Kasumi-1 (cell line): ENCODE results near the gene KL.

ENCODE experiments used
- DNase-seq, 2 experiments: peaks; one replicate each; lab custom pipeline; 2025; lab: John Stamatoyannopoulos, UW

KL gene

DNA sequence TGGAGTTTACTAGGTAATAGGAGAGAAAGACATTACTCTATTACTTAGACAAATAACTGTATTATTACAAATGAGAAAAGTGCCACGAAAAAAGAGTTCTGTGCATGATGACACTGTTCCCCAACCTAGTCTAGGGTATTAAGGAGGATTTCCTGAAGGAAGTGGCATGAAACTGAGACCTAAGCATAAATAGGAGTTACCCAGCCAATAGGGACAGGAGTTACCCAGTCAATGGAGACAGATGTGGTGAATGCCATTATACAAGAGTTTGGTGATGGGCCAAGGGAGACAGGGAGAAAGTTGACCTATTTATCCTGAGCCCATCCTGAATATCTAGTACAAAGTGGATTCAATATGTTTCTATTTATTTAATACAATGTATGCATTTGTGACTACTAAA is 65.4 kb downstream of the KL start:
- DNase-seq, result no peak

DNA sequence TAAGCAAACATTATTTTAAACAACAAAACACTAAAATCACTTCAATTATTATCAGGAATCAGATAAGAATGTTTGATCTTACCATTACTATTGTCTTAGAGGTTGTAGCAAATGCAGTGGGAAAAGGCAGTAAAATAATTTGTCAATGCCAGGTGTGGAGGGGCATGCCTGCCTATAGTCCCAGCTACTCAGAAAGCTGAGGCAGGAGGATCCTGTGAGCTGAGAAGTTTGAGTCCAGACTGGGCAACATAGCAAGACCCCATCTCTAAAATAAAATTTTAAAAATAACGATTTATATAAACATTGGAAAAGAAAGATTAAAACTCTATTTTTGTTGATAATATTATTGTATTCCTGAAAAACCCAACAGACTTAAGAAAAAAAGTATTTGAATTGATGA is 66.8 kb downstream of the KL start:
- DNase-seq, result no peak

DNA sequence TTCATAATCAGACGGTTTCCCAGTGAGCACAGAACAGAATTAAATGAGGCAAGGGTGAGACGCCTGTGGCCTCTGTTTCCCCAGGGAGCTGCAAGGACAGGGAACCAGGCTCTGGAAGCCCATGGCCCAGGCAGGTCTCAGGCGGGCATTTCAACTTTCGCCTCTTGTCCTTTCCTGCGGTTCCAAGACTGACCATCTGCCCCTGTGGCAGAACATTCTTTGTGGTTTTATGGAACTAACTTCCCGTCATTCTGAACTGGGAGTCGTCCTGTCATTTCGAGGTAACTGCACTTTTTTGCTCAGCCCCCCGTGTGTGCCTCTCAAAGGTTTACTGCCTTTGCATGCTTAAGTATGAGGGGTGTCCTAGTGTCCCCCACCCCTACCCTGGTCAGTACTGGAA is 70.9 kb downstream of the KL start:
- DNase-seq, result no peak

DNA sequence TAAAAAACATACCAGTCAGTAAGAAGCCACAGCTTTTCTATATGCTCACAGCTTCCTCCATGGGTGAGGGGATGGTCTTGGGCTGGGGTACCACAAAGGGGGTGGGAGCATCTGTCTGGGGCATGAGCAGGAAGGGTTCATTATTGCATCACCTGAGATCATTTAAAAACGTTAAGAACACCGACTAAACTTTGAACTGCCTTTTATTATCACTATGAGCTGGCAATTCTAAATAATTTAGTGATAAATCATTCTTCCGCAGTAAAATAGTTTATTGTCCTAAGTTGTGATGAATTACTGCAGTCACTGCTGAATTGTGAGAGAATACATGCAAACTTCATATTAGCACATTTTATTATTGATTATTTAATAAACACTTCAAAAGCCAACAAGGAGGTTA is 71.6 kb downstream of the KL start:
- no peak for DNase-seq

DNA sequence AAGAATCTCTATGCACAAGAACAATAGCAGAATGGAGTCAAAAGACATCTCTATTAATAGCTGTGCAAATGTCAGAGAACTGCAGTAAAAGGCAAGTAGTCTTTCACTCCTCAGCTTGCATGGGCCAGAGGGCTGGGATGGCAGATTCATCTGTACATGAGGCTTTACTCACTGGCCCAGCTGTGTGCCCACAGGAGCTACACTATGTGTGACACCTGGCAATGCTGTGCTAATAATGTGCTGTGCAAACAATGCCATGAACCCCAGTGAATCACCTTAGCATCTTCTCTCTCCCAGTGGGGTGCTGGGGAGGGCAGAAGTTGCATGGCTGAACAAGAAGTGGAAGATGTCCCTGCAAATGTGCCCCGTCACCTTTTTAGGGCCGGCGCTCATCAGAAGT is 73.1 kb downstream of the KL start:
- DNase-seq, result no peak

DNA sequence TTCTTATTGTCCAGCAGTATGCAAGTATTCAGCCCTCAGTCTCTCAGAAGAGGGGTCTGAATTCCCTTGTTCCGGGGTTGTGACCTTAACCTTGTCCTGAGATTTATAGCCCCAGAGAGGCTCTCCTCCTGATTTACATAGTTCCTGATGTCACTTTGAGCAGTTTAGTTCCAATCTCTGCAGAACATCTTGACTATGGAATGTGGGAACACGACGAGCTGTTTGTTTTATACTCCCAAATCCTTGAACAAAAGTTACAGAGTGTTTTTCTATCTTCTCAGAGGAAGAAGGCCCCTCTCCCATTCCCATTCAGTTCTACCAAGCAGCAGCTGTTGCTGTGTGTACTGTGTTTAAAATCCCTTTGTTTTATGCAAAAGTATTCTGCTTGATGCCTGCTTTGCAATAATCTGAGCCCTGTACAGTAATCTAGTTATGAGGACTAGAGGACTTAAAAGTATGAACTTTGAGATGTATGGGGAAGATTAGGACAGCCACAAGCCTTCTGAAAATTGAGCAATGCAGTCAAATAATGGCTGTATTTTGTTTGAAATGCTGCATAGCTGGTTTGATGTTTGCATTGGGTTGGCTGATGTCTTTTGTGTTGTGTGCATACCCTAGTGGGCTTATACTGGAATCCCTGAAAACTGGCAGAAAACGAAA is 74.7 kb downstream of the KL start:
- no peak for DNase-seq

DNA sequence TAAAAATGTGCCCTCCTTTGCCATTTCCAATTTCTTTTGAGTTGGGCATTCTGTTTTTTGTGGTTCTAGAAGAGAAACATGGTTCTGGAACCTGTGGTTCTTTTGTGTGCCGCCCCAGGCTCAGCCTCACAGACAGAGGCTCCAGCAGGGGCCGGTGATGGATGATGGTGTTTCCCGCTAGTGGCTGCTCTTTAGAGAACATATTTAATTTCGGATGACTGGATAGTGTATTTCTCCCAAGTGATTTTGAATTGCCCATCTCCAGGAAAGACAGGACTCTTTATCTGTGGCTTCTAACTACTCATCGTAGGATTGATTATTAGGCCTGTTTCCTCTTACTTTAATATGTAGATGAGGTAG is 75.2 kb downstream of the KL start:
- DNase-seq, result no peak

DNA sequence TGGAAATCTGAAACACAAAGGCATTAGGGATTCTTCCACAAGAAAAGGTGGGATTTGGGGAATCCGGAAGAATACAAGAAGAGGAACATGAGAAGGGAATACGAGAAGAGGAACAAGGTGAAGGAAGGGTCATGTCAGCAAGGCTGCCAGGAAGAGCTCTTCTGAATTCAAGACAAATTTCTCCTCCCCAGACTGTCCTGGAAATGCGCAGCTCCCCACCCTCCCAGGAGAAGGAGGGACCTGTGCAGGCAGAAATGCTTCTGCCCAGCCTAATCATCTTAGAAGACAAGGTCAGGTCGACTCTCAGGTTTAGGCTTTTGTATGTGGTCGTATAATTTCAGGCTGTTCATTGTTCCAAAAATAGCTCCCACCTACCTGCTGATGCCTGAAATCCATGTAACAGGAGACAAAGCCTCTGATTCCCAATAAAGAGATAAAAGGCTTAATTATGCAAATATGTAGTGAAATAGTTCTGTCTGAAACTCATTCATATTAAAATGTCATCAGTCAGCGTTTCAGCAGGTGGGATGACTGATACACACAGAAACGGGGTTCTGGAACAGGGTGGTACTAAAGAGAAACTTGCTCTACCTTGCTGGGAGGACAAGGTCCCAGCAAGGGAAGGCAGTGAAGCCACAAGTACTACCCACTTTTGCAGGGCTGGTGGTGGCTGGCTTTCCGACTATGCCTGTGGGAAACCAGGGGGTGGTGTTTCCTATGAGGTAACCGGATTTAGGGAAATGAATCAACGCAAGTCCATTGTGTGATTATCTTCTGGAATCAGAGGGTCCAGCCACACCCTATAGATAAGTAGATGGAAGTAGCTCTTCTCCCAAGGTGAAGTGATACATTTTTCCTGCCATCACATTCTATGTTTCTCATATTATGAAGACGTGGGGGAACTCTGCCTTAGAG is 76.1 kb downstream of the KL start:
- no peak for DNase-seq

DNA sequence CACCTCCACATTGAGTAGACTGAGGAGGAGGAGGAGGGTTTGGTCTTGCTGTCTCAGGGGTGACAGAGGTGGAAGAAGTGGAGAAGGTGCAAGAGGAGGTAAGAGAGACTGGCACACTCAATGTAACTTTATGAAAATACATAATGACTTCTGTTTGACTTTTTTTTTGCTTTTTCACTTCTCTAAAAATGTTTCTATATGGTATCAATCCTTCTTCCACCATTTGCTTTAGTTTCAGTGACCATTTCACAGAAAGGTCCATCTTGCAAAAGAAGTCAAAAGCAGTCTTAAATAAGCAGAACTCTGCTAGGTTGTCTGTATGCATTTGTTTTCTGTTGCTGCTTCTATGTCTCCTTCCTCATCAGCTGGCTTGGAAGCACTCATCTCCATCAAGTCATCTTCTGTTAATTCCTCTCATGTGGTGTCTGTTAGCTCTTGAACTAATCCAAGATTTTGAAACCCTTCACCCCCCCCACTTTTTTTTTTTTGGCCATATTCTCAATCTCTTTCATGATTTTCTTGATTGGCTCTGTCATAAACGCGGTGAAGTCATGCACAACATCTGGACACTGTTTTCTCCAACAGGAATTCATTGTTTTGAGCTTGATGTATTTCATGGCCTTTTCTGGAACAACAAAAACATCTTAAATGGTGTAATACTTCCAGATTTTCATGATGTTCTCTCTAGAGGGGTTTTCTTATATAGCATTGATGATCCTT is 80.8 kb downstream of the KL start:
- DNase-seq, result no peak

DNA sequence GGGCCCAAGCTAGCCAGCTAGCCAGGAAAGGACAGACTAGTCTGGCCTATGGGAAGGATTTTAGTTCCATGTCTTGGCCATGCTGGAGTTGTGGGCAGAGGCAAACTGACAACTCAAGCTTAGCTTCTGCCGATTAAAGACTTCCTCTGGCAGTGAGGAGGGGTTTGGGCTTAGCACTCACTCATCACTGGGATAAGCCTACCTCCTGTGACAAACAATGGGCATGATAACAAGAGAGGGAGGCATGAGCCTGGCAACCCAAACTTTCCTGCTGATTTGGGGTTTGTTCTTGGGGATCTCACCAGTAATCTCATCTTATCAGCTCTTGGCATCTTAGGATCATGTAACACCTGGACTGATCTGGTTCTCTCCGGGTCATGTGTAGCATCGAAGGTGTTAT is 83.6 kb downstream of the KL start:
- DNase-seq, result no peak

DNA sequence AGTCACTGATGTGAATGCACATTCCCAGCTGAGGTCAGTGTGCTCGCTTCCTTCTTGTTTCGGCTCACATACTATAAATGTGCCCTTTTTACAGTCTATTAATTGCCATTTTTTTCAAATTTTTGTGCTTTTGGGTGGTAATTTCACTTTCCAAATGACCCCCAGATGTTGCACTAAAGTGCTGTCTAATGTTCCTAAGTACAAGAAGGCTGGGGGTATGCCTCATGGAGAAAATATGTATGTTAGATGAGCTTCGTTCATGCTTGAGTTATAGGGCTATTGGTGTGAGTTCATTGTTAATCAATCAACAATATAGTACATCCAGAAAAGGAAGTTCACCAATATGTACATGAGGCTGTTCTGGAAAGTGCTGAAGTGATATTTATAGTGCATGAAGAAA is 84.7 kb downstream of the KL start:
- DNase-seq, result no peak

DNA sequence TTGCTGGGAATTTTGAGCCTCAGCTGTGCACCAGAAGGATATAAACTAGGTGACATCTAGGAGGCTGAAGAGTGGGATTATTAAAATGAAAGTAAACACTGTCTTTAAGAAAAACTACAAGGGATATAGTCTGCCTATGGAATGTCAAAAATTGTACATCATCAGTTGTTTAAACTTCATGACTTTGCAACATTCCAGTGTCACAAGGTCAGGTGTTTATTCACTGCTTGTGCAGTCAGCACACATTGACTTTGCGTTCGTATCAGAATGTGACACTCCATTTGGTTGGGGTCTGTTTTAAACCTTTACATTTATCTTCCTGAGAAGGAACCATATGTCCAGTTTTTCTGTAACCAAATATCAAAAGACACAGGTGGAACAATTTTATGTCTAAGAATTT is 85.6 kb downstream of the KL start:
- no peak for DNase-seq

DNA sequence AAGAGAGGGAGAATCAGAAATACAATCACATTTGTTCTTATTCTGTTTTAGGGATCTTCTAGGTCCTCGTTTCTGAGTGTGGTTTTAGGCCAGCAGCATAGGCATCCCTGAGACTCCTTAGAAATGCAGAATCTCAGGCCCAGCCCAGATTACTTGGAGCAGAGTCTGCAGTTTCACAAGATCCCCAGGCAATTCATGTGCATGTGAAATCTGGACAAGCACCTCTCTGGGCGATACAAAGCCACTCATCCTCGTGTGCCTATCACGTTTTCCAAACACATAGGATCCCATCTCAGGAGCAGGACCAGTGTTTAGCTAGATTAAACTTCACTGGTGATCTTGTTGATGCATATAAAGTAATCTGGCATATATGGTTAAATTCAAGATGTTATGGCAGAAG is 87.2 kb downstream of the KL start:
- no peak for DNase-seq

DNA sequence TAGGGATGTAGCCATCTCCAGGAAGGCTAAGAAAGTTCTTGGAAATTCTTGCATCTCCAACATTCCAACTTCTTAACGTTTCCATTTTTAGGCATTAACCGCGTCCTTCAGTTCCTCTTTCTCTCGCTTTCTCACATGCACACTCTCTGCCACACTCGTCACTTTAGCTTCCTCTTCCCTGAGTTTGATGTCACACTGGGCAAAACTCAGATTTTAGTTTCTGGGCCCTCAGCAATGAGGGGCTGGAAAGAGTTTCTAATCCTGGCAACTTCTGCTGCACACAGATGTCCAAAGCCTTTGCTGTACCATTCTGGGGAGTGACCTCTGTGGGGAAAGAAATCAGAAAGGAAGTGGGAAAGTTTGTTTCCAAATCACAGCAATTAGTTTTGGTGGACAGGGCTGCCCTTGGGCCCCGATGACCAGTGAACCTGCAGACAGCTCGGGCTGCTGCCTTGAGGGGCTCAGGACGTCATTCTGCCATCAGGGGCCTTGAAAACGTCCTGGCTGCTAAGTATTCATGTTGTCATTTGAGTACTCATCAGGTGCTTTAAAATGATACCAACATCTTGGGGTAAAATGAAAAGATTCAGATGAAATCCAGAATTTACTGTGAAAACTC is 89.3 kb downstream of the KL start:
- peak; percentile 29 to 32 for DNase-seq

DNA sequence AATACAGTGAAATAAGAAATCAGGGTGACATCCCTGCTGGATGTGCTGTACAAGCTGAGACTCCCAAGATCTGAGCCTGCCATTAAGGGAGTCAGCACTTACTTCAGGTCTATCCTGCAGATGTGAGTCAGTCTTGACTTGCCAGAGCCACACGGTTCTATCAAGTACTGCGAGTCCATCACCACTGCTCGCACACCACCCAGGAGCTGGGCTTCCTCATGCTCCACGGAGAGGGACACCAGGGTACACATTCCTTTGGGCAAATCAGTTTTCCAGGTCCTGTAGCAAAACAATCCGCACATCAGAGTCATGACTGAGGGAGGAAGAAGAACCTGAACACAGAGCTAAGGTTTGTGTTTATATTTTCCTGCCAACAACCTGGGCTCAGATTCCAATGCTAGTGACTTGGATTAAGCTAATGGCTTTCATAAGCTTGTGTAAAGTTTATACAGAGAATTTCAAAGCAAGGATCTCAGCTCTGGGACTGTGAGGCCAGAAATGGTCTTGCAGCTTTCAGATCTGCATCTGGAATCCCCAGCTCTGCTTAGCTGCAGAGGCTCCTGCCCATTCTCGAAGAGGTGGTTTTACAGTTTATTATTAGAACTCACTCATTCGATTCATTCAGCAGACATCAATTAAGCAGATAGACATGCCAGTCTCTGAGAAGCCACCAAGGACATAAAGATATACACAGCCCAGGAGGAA is 90.6 kb downstream of the KL start:
- DNase-seq, result no peak

DNA sequence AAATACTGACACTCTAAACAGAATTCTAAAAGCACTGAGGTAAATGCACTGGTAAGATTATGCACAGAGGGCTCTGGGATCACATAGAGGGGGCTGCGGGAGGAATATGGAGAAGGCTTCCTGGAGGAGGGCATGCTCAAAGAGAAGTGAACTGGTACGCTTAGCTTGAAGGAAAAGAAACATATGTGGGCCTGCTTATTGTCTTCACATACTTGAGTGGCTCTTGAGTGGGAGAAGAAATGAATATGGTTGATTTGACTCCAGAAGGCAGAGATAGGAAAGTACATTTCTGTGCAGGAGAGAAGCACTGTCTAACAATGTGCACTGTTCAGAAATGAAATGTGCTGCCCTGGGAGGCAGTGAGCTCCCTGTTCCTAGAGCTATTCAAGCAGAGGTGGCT is 91.1 kb downstream of the KL start:
- DNase-seq, result no peak

DNA sequence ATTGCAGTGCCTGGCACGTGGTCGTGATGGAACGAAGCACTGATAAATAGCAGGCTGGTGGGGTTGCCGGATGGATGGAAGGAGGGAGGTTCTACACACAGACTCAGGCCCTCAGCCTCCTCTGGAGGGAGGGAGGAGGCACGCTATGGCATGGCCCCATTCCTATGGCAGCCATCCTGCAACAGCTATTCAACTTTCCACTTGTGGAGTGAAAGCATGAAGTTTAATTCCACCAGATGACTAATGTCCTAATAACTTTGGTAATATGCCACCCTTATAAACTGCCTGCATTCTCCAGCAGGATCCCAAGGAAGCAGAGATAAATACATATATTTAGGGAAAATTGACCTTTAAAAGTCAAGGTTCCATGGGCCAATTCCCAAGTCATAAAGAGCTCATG is 92.4 kb downstream of the KL start:
- DNase-seq, result no peak

DNA sequence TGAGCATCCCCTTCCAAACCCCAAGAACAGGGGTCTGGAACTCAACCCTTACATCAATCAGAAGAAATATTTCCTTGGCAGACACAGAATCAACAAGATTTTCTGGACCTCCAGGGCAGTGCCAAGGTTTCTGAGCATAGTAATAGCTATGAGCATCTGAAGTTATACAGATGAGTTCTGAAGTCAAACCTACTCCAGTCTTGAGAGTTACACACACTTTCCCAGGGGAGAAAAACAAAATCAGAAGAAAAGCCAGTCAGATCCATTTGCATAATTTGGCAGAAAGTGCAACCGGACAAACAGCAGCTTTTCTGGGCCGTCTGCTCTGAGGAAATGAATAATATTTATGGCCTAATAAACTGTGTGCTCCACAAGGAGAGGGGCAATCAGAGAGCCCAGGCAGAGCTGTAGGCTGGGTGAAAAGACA is 93.1 kb downstream of the KL start:
- DNase-seq, result no peak

DNA sequence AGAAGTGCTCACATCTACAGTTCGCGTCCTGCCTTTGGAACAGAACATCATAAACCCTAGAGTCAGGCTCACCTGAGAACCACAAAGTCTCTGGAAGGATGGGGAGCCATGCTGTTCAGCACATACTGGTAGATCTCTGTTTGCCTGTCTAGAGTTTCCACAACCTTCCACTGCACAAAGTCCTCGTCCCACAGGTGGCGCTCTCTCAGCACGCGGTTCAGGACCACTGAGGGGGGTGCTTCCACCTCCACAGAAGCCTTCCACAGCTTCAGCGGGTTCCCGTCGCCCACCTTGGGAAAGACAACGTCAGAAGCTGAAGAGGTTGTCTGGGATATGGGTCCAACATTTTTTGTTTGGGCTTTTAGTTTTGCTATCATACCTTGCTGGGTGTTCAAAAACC is 93.6 kb downstream of the KL start:
- DNase-seq, result no peak

DNA sequence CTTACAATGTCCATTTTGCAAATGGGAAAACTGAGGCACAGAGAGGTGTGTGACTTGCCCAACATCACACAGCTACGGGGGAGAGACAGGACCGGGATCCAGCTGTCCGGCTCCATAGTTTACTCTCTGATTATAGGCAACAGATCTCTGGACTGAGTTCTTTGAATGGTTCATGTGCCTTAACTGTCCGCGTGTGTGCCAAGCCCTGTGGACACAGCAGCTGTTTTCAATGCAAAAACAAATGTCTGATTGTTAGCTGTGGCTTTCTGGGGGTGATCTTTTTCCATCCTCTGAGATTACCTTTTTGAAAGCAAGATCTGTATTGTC is 94.1 kb downstream of the KL start:
- no peak for DNase-seq

DNA sequence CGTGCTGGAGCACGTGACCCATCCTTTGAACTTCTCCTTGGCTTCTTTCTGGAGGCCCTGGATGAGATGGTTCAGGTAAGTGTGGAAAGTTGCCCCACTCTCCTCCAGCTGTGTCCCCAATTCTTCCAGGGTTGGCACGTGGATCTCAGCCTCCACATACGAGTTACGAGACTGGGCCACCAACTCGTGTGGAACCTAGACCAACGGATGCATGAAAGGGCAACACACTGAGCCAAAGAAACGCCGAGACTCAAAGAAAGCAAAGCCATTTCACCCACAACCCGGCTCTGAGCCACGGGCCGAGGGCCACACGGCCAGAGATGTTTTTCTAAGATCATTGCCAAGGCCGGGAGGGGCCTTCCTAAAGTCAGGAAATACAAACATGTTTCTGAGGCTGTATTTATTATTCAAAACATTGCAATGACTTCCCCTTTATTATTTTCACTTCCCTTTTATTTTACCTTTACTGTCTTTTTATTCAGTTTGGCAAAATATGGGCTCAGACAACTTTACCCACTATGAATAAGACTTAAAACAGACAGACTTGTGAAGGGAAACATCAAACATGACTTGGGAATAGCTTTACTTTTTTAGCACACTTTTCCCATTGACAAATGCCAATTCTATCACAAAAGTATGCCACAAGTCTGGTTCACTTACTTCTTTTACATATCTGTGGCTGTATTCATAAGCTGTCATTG is 94.6 kb downstream of the KL start:
- DNase-seq, result no peak
